ENCODE data around the gene PARN.

DNA sequence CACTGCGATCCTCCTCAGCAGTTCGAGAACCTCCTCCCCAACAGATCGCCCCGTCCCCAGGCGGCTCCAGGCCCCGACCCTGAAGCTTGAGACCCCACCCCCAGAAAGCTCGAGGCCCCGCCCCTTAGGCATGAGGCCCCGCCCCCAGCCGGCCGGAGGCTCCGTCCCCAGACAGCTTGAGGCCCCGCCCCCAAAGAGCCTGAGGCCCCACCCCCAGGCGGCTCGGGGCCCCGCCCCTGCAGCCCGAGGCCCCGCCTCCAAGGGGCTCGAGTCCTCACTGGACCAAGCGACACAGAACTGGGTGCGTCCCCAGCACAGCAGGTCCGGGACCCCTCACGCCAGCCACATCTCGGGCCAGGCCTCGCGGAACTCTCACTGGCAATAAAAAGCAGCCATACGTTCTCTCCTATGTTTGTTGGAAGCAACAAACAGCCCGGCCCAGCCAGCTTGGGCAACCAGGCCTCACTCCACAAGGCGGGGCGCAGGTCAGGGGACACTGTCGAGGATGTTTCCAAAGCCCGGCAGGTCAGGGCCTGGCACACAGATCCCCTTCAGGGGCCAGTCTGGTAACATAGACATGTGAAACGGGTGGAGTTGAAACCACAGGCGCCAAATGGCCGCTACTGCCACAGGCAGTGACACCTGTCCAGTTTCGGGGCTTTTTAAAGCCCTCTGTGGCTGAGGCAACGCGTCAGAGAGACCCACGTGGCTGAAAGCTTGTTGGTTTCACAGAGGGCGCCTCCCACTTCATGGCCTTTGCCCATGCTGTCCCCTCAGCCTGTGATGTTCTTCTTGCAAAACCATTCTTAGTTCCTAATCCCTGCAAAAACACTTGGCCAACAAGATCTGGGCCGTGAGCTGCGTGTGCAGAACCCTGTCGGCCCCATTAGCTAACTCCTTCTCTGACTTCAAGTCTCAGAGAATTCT, 224.2 kb downstream of the PARN start:
- TF ChIP-seq FOXA1 (IDR thresholded peaks at IDR 0.05) (no peak), BHLHE40 (IDR thresholded peaks at IDR 0.05; ENCODE audit: borderline replicate concordance) (no peak), ARNT (IDR thresholded peaks at IDR 0.05) (no peak), LEF1 (IDR thresholded peaks at IDR 0.05; ENCODE audit: borderline replicate concordance) (no peak), ZNF384 (IDR thresholded peaks at IDR 0.05) (no peak), PKNOX1 (IDR thresholded peaks at IDR 0.05) (no peak), SUZ12 (IDR thresholded peaks at IDR 0.05) (no peak), CTBP1 (IDR thresholded peaks at IDR 0.05; ENCODE audit: borderline replicate concordance) (no peak), SP1 (IDR thresholded peaks at IDR 0.05) (no peak), FOXK2 (IDR thresholded peaks at IDR 0.05) (no peak), FOXM1 (IDR thresholded peaks at IDR 0.05; ENCODE audit: borderline replicate concordance) (no peak), HDGF (IDR thresholded peaks at IDR 0.05; ENCODE audit: borderline replicate concordance) (no peak)

Data from HEK293T (cell line).